NCI-H2081 (cell line): ENCODE measurements around the gene ITGB2.

Experiments
- DNase-seq, 2 experiments: peaks; one replicate each; lab custom pipeline; 2025; lab: John Stamatoyannopoulos, UW

The ITGB2 gene

GRCh38 chr21:44955141-44955797 is 34.6 kb upstream of the ITGB2 start:
- no peak for DNase-seq

DNA sequence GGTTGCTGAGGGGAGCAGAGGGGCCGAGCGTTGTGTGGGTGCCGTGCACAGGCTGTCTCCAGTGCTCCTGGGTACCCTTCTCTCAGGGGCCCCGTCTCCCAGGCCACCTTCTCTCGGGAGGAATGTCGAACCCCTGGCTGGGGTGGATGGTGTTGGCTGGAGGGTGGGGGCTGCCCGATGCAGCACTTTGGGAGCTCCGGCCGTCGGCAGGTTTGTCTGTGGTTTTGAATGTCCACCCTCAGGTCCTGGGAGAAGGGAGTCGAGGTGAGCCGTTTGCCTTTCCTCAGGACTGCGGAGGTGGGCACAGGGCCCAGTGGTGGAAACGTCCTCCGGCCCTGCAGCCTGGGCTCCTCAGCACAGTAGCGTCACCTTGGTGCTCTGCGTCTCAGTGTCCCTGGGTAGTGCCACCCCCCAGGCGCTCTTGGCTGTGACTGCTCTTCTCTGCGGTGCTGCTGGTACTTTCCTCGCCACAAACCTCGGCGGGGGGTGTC is 33.6 kb upstream of the ITGB2 start:
- no peak for DNase-seq

DNA sequence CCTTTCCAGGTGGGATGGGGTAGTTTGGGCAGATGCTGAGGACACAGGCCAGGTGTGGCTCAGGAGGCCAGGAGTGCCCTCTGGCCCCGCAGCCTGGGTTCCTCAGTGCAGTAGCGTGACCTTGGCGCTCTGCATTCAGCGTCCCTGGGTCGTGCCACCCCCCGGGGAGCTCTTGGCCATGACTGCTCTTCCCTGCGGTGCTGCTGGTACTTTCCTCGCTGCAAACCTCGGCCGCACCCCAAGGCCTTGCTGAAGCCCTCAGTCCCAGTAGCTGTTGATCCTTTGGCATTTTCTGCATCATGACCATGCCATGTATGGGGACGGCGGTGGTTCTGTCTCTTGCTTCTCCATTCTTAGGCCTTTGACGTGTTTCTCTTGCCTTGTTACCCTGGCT is 32.9 kb upstream of the ITGB2 start:
- DNase-seq: no peak

DNA sequence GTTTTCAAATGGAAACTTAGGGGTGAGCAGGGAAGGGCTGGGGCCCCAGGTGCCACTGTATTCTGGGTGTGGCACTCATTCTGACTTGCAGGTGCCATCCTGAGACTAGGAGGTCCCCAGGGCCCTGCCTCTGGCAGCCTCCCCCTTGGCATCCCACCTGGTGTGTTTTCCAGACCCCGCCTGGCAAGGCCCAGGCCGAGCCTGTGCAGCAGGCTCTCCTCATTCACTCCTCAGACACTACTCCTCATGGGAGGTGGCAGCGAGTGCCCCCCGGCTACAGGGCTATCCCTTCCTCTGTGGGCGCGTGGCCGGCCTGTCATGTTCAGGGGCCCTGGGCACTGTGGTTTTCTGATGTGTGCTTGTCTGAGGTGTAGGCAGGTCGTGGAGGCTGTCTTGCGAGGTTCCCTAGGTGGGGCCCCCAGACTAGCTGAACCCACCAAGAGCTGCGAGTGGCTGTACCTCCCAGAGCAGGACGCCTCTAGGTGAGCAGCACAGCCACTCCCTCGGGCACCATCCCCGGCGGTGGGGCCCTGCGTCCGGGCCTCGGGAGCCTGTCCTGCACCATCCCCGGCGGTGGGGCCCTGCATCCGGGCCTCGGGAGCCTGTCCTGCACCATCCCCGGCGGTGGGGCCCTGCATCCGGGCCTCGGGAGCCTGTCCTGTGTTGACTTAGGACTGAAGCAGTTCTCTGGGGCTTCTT is 32.4 kb upstream of the ITGB2 start:
- no peak for DNase-seq

DNA sequence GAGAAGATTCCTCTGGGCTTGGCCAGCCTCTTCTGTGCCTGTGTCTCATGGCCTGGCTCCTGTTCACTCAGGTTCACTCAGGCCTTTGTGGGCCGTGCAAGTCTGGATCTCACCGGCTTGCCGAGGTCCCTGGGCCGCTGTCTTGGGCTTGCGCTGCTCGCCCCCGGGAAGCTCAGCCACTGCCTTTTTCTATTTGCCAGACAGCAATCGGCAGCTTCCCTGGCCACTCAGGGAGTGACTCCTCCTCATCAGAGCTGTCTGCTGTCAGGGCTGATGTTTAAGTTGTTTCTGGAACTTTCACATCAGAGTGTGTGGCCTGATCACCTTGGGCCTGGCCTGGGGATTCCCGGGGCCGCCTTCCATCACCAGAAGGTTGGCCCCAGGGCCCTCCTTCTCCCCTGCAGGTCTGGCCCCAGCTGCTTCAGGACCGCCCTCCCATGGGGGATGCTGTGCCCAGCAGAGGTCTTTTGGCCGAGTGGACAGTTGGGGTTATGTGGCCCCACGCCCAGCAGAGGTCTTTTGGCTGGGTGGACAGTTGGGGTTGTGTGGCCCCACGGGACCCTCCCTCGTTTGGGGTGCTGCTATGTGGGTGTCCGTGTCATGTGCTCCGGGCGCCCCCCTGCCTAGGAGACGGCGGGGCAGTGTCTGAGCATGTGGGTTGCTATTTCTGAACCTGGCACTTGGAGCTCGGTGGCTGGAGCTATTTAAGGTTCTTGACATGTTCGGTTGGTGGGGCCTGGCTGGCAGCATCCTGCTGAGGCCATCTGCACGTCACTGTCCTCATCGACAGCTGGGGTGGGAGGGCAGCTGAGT is 31.6 kb upstream of the ITGB2 start:
- no peak for DNase-seq

DNA sequence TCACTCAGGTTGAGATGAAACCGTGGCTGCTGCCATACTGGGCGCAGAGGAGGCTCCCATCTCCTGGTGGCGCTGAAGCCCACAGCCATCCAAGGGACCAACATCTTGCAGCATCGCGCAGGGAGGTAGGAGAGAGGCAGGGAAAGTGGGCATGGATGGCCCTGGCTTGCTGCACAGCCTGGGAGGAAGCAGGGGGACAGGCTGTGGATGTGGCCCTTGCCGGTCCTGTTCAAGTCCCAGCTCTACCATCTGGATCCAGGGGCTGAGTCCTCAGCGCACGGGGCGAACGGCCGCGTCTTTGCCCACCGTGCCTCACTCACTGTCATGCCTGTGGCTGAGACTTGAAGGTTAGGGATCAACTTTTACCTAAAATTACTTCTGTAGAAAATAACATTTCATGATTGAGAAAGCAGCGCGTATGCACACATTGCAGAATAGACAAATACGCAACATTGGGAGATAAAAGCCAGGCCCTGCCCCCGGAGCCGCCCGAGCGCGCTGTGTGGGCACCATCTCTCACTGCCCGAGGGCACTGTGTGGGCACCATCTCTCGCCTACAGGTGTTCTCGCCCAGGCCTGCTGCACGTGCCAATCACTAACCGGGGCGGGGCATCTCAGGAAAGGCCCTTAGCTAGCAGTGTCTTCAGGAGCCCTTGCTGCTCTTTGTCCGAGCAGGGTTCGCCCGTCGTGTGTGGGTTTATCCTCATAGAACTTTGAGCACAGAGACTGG is 30.7 kb upstream of the ITGB2 start:
- DNase-seq: no peak

GRCh38 chr21:44950351-44950750 is 29.7 kb upstream of the ITGB2 start:
- DNase-seq: no peak

DNA sequence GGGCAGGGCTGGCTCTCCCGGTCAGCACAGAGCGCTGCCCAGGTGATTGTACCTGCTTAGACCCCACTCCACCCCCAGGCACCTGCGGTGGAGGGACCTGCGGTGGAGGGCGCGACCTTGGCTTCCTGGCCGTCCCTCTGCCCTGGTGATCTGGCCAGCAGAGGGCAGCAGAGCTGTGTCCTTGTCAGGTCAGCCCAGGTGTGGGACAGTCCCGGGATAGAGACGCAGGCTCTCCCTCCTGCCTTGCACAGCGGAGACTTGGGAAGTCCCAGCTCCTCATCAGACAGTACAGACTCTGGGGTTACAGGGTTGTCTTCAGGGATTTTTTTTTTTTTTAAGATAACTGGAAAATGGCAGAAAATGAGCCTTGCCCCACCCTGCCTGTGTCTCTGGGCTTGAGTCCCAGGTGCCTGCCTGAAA is 29.1 kb upstream of the ITGB2 start:
- no peak for DNase-seq

GRCh38 chr21:44949161-44949778 is 28.6 kb upstream of the ITGB2 start:
- no peak for DNase-seq

DNA sequence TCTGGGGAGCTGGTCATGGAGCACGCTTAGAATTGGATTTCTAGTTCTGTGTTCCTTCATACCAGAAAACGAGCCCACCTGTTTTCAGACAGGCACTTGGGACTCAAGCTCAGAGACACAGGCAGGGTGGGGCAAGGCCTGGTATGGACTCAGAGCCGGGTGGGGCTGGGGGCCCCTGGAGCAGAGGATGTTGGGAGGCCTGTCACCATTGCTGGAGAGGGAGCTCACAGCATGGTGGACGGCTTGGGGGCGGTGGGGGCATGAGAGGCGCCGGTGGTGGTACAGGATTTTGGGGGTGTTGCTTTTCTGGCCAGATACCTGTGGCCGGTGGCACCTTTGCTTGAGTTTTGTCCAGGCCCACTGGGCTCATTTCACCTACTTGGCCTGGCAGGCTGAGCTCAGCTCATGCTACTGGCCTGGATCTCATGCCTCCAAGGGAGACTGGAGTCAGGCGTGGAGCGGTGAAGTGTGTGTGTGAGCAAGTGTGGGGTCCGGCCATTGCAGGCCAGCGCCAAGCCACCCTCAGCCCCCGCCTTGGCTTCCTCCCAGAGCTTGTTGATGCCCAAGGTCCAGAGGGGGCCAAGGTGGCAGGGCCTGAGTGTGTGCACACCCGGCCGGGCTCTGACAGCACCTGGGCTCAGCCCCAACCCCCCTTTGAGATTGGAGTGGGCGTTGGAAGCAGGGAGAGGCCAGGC is 27.9 kb upstream of the ITGB2 start:
- DNase-seq: no peak

DNA sequence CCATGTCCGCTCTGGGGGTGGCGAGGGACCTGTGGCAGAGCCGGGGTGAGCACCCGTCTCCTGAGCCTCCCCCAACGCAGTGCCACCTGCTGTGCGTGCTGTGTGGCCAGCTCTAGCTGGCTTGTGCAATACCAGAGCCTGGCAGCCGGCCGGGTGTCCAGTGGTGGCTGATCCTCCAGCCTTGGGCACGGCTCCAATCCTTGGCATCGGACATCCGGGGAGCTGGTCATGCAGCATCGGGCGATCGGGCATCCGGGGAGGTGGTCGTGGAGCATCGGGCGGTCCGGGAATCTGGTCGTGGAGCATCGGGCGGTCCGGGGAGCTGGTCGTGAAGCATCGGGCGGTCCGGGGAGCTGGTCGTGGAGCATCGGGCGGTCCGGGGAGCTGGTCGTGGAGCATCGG is 27.2 kb upstream of the ITGB2 start:
- DNase-seq: no peak

DNA sequence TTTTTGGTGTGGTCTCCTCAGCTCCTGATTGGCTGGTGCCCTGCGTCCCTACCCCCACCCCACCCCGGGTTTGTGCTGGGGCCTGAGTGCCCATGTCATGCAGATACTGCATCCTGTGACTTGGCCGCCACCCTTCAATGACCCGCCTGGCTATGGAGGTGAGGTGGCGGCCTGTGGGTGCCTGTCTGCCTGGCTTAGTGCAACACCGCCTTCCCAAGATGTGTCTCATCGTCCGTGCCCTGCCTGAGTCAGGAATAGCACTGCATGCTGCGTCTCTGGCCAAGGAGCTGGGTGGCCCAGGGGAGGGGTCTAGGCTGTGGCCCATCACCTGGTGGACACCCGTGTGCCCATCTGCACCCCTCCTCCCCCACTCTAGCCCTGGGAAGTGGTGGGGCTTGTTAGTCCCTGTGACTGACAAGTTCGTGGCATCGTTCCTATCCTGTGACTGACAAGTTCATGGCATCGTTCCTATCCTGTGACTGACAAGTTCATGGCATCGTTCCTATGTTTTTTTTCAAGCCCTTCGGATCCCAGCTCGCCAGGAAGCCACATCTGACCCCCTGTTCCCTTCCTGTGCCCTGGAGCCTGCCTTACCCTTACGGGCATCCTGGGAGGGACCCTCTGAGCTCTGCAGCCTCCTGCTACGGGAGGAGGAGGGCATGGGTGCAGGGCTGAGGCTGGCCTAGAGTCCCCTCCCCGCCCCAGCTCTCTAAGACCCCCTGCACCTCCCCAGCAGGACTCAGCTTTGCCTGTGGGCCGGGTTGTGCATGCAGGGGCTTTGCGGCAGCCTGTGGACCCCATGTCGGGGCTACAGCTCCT is 26.6 kb upstream of the ITGB2 start:
- no peak for DNase-seq

GRCh38 chr21:44946254-44947041 is 25.7 kb upstream of the ITGB2 start:
- DNase-seq: no peak

DNA sequence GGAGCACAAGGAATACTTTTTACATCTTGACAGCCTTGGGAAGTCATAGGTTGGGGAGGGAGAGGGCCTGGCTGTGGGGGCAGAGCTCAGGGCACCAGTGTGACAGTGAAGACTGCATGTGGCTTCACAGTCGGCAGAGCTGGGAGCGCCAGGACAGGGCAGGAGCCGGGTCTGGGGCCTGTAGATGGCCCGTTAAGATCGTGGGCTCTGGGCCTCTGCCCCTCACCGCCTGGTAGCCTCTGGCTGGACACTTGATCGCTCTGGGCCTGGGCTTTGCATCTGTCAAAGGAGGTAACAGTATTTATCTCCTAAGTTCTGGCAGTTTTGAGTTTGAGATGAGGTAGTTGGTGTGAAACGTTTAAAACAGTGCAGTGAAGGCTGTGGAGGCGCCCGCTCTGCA is 23.9 kb upstream of the ITGB2 start:
- DNase-seq: no peak

DNA sequence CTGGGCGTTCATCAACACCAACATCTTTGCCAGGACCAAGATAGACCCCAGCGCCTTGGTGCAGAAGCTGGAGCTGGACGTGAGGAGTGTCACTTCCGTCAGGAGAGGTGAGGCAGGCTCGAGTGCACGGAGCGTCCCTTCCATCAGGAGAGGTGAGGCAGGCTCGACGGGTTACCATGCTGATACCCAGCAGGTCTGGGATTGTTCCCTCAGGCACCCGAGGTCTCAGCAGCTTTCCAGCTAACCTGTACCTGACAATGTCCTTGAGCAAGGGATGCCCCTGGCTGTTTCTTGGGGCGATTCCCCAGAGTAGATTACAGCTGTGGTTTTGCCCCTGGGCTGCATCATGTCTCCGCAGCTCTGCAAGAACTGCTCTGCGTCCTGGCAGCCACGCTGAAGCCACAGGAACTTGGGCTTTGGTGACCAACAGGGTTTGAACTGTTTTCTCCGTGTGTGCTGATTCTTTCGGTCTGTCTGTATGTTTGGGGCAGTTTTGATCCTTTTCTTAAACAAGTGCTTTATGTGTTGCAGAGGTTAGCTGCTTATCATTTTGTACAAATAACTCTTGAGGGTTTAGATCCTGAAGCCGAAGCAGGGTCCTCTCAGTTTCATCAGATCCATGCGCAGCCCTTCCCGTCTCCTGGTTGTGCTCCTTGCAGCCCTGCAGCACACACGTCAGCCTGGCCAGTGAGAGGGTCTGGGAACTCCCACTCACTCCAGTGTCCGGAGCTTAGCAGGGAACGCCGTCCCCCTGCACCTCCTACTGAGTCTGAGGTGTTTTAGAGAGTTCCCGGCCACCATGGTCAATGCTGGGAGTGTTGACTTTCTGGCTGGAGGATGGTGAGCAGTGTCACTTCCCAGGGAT is 23.2 kb upstream of the ITGB2 start:
- no peak for DNase-seq

DNA sequence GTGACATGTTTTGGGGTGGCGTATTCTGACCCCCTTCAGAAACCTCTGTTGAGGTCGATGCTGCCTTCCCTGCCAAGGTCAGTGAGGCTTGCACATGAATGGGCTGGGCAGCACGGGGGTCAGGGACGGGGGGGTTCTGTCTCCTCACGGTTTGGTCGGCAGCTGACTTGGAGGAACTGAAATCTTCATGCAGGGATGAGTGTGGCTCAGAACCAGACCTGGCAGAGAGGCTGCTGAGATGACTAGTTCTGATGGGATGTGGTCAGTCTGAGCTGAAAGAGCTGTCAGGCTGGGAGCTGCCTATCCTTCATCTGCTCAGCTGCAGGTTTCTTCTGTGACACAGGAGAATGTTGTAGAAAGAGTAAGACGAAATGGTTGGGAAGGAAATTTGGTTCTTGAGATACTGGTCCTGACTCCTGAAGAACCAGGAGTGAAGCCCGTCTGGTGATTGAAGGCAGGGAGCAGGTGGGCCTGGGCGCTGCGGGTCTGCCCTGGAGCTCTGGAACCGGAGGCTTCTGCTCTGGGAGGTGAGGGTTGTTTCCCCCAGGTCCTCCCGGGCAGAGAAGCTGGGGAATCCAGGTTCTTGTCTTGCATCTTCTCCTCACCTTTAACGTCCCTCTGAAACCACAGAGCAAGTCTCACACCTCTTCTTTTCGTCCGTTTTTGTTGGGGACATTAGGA is 22.4 kb upstream of the ITGB2 start:
- no peak for DNase-seq

DNA sequence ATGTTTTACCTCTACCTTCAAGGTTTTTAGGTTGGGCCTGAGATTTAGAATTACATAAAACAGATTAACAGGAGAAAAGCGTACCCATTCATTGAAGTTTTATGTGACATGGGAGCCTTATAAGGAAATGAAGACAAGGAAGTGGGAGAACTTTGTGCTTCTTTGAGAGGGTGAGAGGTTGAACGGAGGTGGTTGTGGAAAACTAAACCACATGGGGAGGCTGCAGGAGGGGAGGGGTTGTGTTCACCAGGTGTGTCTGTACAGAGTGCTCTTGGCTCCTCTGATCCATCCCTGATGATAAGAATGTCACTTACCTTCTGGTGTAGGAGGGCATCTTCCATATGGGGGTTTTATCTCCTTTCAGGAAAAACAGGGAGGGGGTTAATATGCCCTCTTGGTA is 21.9 kb upstream of the ITGB2 start:
- DNase-seq: no peak

- DNase-seq: no peak
Measured at GRCh38 chr21:44941567-44941966, 20.9 kb upstream of the ITGB2 start.
